Endothelial cell (in vitro differentiated cells): ENCODE data around the gene FAM219A. TPM values are rescaled to one million over a fixed set of nuclear protein-coding genes. Genes with fewer than 3 reads are reported as not detected.
"Not testable (repeated sequence)": the region's sequence is repeated elsewhere in the genome, so short reads cannot be mapped to it uniquely, and the experiment has no call there.

Experiments
- DNase-seq: peaks from one replicate; pipeline ENCODE4 v3.0.0; 2021; ENCODE audit warnings: low spot score
- H3K27ac Mint-ChIP-seq: one replicate; pipeline ENCODE4 v1.8.0; 2021; ENCODE audit warnings: mixed read lengths, inconsistent platforms; ENCODE audit not compliant: unreplicated experiment
- H3K27me3 Mint-ChIP-seq: one replicate; pipeline ENCODE4 v1.8.0; 2021; ENCODE audit warnings: mild to moderate bottlenecking, moderate library complexity, mixed read lengths, inconsistent platforms; ENCODE audit not compliant: unreplicated experiment
- H3K36me3 Mint-ChIP-seq: one replicate; pipeline ENCODE4 v1.8.0; 2021; ENCODE audit warnings: mild to moderate bottlenecking, low read depth, mixed read lengths, inconsistent platforms; ENCODE audit not compliant: unreplicated experiment
- H3K4me1 Mint-ChIP-seq: one replicate; pipeline ENCODE4 v1.8.0; 2021; ENCODE audit warnings: mild to moderate bottlenecking, mixed read lengths, inconsistent platforms; ENCODE audit not compliant: unreplicated experiment
- H3K4me3 Mint-ChIP-seq: one replicate; pipeline ENCODE4 v1.8.0; 2021; ENCODE audit warnings: mild to moderate bottlenecking, mixed read lengths, inconsistent platforms; ENCODE audit not compliant: unreplicated experiment
- H3K9me3 Mint-ChIP-seq: one replicate; pipeline ENCODE4 v1.8.0; 2021; ENCODE audit warnings: mixed read lengths, inconsistent platforms; ENCODE audit not compliant: unreplicated experiment
- total RNA-seq: library from RNA; stranded (reverse); fragmentation: NEBNext Ultra II Directional; extraction: Animal tissue kit (Norgen Biotek cat#: 25700); gene quantifications from one replicate; pipeline ENCODE4 v1.2.1, GENCODE V29; 2021; ENCODE audit not compliant: unreplicated experiment
- TF ChIP-seq, protein P1 (sequence below): fragments of 200-600 bp; sonication (generic); IDR thresholded peaks from one replicate; pipeline ENCODE4 v1.5.0; 2021; ENCODE audit warnings: antibody characterized with exemption; ENCODE audit not compliant: unreplicated experiment

FAM219A gene
- total RNA-seq, 1 donor from 2014 or later = 55.3 TPM

DNA sequence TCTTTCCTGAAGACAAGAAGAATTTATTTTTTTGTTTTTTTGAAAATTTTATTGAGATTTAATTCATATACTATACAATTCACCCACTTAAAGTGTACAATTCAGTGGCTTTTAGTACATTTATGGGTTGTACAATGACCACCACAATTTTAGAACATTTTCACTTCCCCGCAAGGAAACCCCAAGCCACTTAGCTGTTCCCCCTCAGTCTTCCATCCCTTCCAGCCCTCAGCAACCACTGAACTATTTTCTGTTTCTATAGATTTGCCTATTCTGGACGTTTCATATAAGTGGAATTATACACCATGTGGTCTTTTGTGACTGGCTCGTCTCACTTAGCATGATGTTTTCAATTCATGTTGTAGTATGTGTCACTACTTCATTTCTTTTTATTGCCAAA is 28.2 kb upstream of the FAM219A start:
- no peaks in the 10 kb centered on the region for H3K9me3 Mint-ChIP-seq
- no peak for DNase-seq
- no peaks in the 10 kb centered on the region for H3K4me1 Mint-ChIP-seq
- no peaks in the 10 kb centered on the region for H3K36me3 Mint-ChIP-seq
- H3K4me3 Mint-ChIP-seq = no peak overlapping the region
- H3K27ac Mint-ChIP-seq = no peak overlapping the region
- H3K27me3 Mint-ChIP-seq = no peaks in the 10 kb centered on the region
- TF ChIP-seq, protein P1, sequence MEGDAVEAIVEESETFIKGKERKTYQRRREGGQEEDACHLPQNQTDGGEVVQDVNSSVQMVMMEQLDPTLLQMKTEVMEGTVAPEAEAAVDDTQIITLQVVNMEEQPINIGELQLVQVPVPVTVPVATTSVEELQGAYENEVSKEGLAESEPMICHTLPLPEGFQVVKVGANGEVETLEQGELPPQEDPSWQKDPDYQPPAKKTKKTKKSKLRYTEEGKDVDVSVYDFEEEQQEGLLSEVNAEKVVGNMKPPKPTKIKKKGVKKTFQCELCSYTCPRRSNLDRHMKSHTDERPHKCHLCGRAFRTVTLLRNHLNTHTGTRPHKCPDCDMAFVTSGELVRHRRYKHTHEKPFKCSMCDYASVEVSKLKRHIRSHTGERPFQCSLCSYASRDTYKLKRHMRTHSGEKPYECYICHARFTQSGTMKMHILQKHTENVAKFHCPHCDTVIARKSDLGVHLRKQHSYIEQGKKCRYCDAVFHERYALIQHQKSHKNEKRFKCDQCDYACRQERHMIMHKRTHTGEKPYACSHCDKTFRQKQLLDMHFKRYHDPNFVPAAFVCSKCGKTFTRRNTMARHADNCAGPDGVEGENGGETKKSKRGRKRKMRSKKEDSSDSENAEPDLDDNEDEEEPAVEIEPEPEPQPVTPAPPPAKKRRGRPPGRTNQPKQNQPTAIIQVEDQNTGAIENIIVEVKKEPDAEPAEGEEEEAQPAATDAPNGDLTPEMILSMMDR = no peak

DNA sequence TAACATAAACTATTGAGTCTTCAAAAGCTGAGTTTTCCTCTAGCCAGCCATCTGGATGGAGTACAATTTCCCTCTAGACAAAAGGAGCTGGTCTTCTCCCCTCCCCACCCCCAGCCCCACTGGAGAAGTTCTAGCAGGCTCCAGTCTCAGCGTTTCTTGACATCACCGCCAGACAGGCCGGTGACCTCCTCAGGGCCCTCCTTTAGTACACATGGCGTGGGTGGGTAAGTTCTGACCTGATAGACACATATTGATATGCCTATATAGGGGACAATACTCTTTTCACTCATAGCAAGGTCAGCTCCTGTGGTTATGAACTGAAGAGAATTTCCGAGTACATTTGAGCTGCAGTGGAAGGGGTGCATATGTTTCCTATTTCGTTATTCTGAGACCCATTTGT is 27.5 kb upstream of the FAM219A start:
- no peaks in the 10 kb centered on the region for H3K4me1 Mint-ChIP-seq
- H3K9me3 Mint-ChIP-seq = no peaks in the 10 kb centered on the region
- H3K36me3 Mint-ChIP-seq = no peaks in the 10 kb centered on the region
- TF ChIP-seq, protein P1 = no peak
- no peak overlapping the region for H3K27ac Mint-ChIP-seq
- H3K27me3 Mint-ChIP-seq = no peaks in the 10 kb centered on the region
- no peak for DNase-seq
- no peak overlapping the region for H3K4me3 Mint-ChIP-seq

DNA sequence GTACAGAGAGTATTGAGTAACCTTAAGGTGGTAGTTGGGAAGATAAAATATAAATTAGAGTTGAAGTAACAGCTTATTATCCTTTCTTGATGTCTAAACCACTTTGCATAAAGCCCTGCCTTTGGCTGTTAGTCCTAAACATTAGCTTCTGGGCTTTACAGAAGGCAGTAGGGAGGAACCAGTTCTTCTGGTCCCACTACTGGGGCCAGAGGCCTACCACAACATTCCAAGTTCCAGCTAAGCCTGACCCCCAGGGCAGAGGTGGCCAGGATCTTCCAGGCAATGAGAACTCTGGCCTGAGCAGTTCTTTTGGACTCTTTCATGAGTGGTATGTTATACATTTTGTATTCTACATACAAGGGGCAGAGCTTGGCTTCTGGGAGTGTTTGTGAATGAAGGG is 26.3 kb upstream of the FAM219A start:
- Mint-ChIP-seq H3K9me3 (no peaks in the 10 kb centered on the region), H3K27me3 (no peaks in the 10 kb centered on the region), H3K36me3 (no peaks in the 10 kb centered on the region), H3K27ac (no peak overlapping the region), H3K4me3 (no peak overlapping the region), H3K4me1 (no peaks in the 10 kb centered on the region)
- DNase-seq = no peak
- TF ChIP-seq, protein P1 = no peak

DNA sequence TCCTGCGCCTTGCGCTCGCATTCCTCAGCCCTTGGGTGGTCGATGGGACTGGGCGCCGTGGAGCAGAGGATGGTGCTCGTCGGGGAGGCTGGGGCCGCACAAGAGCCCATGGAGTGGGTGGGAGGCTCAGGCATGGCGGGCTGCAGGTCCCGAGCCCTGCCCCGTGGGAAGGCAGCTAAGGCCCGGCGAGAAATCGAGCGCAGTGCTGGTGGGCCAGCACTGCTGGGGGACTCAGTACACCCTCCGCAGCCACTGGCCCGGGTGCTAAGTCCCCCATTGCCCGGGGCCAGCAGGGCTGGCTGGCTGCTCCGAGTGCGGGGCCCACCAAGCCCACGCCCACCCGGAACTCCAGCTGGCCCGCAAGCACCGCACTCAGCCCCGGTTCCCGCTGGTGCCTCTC is 24.4 kb upstream of the FAM219A start:
- not testable (repeated sequence) for H3K36me3 Mint-ChIP-seq, DNase-seq, H3K27ac Mint-ChIP-seq, H3K9me3 Mint-ChIP-seq, H3K4me3 Mint-ChIP-seq, H3K4me1 Mint-ChIP-seq, H3K27me3 Mint-ChIP-seq

DNA sequence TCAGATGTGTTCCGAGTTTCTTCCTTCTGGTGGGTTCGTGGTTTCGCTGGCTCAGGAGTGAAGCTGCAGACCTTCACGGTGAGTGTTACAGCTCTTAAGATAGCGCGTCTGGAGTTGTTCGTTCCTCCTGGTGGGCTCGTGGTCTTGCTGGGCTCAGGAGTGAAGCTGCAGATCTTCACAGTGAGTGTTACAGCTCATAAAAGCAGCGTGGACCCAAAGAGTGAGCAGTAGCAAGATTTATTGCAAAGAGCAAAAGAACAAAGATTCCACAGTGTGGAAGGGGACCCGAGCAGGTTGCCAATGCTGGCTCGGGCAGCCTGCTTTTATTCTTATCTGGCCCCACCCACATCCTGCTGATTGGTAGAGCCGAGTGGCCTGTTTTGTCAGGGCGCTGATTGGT is 23.2 kb upstream of the FAM219A start:
- not testable (repeated sequence) for H3K36me3 Mint-ChIP-seq, H3K4me3 Mint-ChIP-seq, H3K4me1 Mint-ChIP-seq, DNase-seq, H3K9me3 Mint-ChIP-seq, H3K27ac Mint-ChIP-seq, H3K27me3 Mint-ChIP-seq

DNA sequence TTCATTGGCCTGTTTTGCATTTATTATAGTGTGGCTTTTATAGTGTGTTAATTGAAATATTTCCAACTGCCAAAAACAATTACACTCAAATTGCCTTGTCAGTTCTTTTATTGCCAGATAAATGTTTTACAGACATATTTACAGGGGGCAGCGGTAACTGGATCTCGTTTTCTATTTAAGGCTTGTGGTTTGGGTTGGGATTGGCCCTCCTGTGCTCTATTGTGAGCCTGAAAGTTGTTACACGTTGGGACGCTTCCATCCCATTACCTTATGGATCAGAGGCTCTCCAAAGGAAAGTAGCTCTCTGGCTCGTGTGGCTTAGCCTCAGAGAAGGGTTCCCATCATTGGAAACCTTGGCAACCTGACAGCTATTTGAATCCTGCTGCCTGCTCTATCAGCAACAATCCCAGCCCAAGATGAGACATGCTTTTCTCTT is 21.1 kb upstream of the FAM219A start:
- H3K27me3 Mint-ChIP-seq = peaks cover 1% of the 10 kb centered on the region
- no peaks in the 10 kb centered on the region for H3K4me1 Mint-ChIP-seq
- H3K9me3 Mint-ChIP-seq = no peaks in the 10 kb centered on the region
- DNase-seq = no peak
- no peak overlapping the region for H3K27ac Mint-ChIP-seq
- H3K4me3 Mint-ChIP-seq = no peak overlapping the region
- H3K36me3 Mint-ChIP-seq = no peaks in the 10 kb centered on the region
- TF ChIP-seq, protein P1 = no peak
